HepG2 (cell line): ENCODE measurements around the gene SAMD10. TPM values are rescaled to one million over a fixed set of nuclear protein-coding genes. Genes with fewer than 3 reads are reported as not detected.
A peak's percentile ranks its signal among the peaks of the same experiment; 100 is the strongest.

Experiments used
- ATAC-seq: fragments of 200-7000 bp; cut with Tn5 transposase; 3 replicates; pipeline ENCODE4 v1.9.1; 2020; ENCODE audit warnings: mild to moderate bottlenecking, moderate library complexity
- BruUV-seq: library from RNA; stranded (reverse); fragments of 400-500 nt; replicated peaks from 2 replicates; lab custom pipeline; 2021; lab: Mats Ljungman, UMichigan
- CTCF ChIA-PET: fragments of 300-600 bp; formaldehyde crosslinking; extraction: SDS; loops from one replicate; lab custom pipeline; 2021; ENCODE audit warnings: low total read pairs, inconsistent platforms, low intra/inter-chr PET ratio; lab: Yijun Ruan, JAX
- POLR2A ChIA-PET: fragments of 350-600 bp; sonication (Branson Sonifier 250); formaldehyde crosslinking; loops from one replicate; lab custom pipeline; 2020; ENCODE audit warnings: antibody characterized with exemption, inconsistent platforms; lab: Yijun Ruan, JAX
- DNase-seq: peaks from one replicate; pipeline ENCODE4 v3.0.0-alpha.2; 2015; ENCODE audit warnings: low spot score
- FAIRE-seq: peaks from 3 replicates; lab custom pipeline; 2011; peaks lifted over from hg19 to GRCh38; lab: Jason Lieb, UNC
- H2AFZ ChIP-seq: one replicate; pipeline ENCODE4 v1.6.1; 2011; ENCODE audit warnings: low read length, inconsistent platforms
- H3K27ac ChIP-seq: fragments of 300-600 bp; 3 replicates; pipeline ENCODE4 v1.8.0; 2011; ENCODE audit warnings: mixed run types, mild to moderate bottlenecking, mixed read lengths, low read length, inconsistent platforms; ENCODE audit not compliant: insufficient read depth; ENCODE audit errors: extremely low read length
- H3K27me3 ChIP-seq, 2 experiments: fragments of 200-600 bp in 1 of 2; 2 replicates in 1 of 2; 3 replicates in 1 of 2; pipeline versions ENCODE4 v1.6.0 to v1.8.0; 2011; ENCODE audit warnings: low read length in 2 of 2, mild to moderate bottlenecking in 2 of 2, moderate library complexity in 2 of 2, inconsistent platforms in 1 of 2; ENCODE audit not compliant: insufficient read depth in 2 of 2, control insufficient read depth in 1 of 2
- H3K36me3 ChIP-seq, 2 experiments: fragments of 200-600 bp in 1 of 2; replicated peaks in 1 of 2; 2 replicates in 1 of 2; 3 replicates in 1 of 2; pipeline versions ENCODE4 v1.5.1 to v1.8.0; 2011; ENCODE audit warnings: low read length in 2 of 2, inconsistent platforms in 1 of 2; ENCODE audit not compliant: insufficient read depth in 2 of 2, control insufficient read depth in 1 of 2
- H3K4me1 ChIP-seq: 2 replicates; pipeline ENCODE4 v1.5.1; 2012; ENCODE audit warnings: low read length, inconsistent platforms; ENCODE audit not compliant: insufficient read depth
- H3K4me2 ChIP-seq: 2 replicates; pipeline ENCODE4 v1.6.0; 2011; ENCODE audit warnings: low read depth, low read length, inconsistent platforms
- H3K4me3 ChIP-seq, 3 experiments: fragments of 200-600 bp in 1 of 3; sonication (generic), shearing (Covaris generic) in 1 of 3; replicated peaks in 1 of 3; 2 replicates each; pipeline ENCODE4 v1.5.1; 2011 to 2016; ENCODE audit warnings: low read length in 3 of 3, inconsistent platforms in 2 of 3, low read depth in 2 of 3, mild to moderate bottlenecking in 2 of 3, control low read depth in 1 of 3, mixed read lengths in 1 of 3; ENCODE audit not compliant: insufficient read depth in 1 of 3
- H3K79me2 ChIP-seq: one replicate; pipeline ENCODE4 v1.6.1; 2011; ENCODE audit warnings: low read length, inconsistent platforms; ENCODE audit not compliant: insufficient read depth
- H3K9ac ChIP-seq: 2 replicates; pipeline ENCODE4 v1.6.0; 2011; ENCODE audit warnings: mild to moderate bottlenecking, low read depth, low read length, inconsistent platforms; ENCODE audit not compliant: insufficient read depth
- H3K9me3 ChIP-seq: 2 replicates; pipeline ENCODE4 v1.5.1; 2012; ENCODE audit warnings: mild to moderate bottlenecking, low read length
- H4K20me1 ChIP-seq: 2 replicates; pipeline ENCODE4 v1.6.0; 2011; ENCODE audit warnings: inconsistent platforms, mild to moderate bottlenecking, low read length, moderate library complexity; ENCODE audit not compliant: insufficient read depth
- ZNF274 ChIP-seq: sonication (generic); formaldehyde crosslinking; IDR thresholded peaks from 2 replicates; pipeline ENCODE4 v1.5.1; 2020; ENCODE audit warnings: mild to moderate bottlenecking, missing genetic modification reagents
- ZNF317 ChIP-seq: sonication (generic); formaldehyde crosslinking; IDR thresholded peaks from 2 replicates; pipeline ENCODE4 v1.5.0; 2020; ENCODE audit warnings: mild to moderate bottlenecking, missing genetic modification reagents
- WGBS: methylation state at CpG from one replicate; pipeline ENCODE4 v1.1.6; 2017; ENCODE audit warnings: low lambda C conversion rate; 5-methylcytosine and 5-hydroxymethylcytosine counted together
- in situ Hi-C: cut with HindIII; loops from 2 replicates; pipeline ENCODE4 v1.10.0; 2017; ENCODE audit warnings: low pct_unique_long_range_greater_than_20kb; ENCODE audit not compliant: extremely low pct_ligation_motif_present
- intact Hi-C: fragments of 100-400 bp; cut with micrococcal nuclease; formaldehyde crosslinking; loops from one replicate; pipeline ENCODE4 v1.10.0; 2022; ENCODE audit not compliant: unreplicated experiment
- polyA plus RNA-seq, 8 experiments: library from polyadenylated mRNA; depleted of rRNA in 3 of 8; stranded (reverse) in 7 of 8; unstranded in 1 of 8; fragments of >200 nt; fragmentation: Illumina TruSeq in 4 of 8; extraction: Trizol in 4 of 8; gene quantifications; 2 replicates each; pipeline versions ENCODE4 v1.2.1 to v1.2.3, GENCODE V29; 2011 to 2016; ENCODE audit warnings: low read depth in 4 of 8, missing spikeins in 1 of 8, mixed read lengths in 1 of 8; ENCODE audit not compliant: insufficient read depth in 1 of 8
- total RNA-seq, 5 experiments: library from RNA; depleted of rRNA; stranded (reverse); fragments of >200 nt; fragmentation: Illumina TruSeq; extraction: Trizol; gene quantifications; 2 replicates each; pipeline ENCODE4 v1.2.3, GENCODE V29; 2016; ENCODE audit warnings: low read depth in 1 of 5
- TF ChIP-seq, protein P1 (sequence below): sonication (generic); formaldehyde crosslinking; IDR thresholded peaks from 2 replicates; pipeline ENCODE4 v1.4.0; 2020; ENCODE audit warnings: mild to moderate bottlenecking, missing genetic modification reagents

SAMD10 gene
- total and polyA plus RNA-seq, 2 of the 13 experiments (the other 11 are each of a cell fraction or from before 2014, with no cell fraction given): 6.1 to 11.0 TPM

DNA sequence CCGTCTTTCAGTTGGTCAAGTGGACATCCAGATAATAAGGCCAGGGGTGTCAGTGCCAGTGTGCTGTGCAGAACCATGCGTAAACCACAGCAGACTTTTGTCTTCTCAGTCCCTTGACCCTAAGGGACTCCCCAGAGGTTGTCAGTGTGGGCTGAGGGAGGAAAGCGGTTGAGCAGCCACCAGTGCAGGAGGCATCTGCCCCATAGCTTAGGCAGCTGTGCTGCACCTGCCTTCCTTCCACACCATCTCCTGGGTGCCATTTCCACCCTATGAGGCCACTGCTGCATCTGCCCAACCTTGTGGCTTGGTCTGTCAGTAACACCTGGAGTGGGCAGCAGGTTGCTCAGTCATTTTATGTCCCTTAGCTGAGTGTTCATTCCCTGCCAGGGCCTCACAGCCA is 27.5 kb upstream of the SAMD10 start:
- 100% methylated on average over 3 of the region's 3 CpGs for WGBS
- H3K4me1 ChIP-seq: no peaks in the 10 kb centered on the region
- no TSS peak for BruUV-seq
- no peak overlapping the region for H3K4me3 ChIP-seq
- DNase-seq (no peak), FAIRE-seq (no peak), ATAC-seq (peak; percentile 21; the same call in 1 of the 3 replicates)
- CTCF ChIA-PET: no interaction called here
- no peaks in the 10 kb centered on the region for H3K27me3 ChIP-seq
- POLR2A ChIA-PET: interaction anchor here (0.7 to 2.0 kb wide), 4 partner anchors 10 to 47 kb away, joined by 3 to 12 read pairs (median 5); partner anchors contain the start of gene PRPF6
- H3K36me3 ChIP-seq: peaks cover 53 to 83% of the 10 kb centered on the region in 2 experiments
- TF ChIP-seq, protein P1, sequence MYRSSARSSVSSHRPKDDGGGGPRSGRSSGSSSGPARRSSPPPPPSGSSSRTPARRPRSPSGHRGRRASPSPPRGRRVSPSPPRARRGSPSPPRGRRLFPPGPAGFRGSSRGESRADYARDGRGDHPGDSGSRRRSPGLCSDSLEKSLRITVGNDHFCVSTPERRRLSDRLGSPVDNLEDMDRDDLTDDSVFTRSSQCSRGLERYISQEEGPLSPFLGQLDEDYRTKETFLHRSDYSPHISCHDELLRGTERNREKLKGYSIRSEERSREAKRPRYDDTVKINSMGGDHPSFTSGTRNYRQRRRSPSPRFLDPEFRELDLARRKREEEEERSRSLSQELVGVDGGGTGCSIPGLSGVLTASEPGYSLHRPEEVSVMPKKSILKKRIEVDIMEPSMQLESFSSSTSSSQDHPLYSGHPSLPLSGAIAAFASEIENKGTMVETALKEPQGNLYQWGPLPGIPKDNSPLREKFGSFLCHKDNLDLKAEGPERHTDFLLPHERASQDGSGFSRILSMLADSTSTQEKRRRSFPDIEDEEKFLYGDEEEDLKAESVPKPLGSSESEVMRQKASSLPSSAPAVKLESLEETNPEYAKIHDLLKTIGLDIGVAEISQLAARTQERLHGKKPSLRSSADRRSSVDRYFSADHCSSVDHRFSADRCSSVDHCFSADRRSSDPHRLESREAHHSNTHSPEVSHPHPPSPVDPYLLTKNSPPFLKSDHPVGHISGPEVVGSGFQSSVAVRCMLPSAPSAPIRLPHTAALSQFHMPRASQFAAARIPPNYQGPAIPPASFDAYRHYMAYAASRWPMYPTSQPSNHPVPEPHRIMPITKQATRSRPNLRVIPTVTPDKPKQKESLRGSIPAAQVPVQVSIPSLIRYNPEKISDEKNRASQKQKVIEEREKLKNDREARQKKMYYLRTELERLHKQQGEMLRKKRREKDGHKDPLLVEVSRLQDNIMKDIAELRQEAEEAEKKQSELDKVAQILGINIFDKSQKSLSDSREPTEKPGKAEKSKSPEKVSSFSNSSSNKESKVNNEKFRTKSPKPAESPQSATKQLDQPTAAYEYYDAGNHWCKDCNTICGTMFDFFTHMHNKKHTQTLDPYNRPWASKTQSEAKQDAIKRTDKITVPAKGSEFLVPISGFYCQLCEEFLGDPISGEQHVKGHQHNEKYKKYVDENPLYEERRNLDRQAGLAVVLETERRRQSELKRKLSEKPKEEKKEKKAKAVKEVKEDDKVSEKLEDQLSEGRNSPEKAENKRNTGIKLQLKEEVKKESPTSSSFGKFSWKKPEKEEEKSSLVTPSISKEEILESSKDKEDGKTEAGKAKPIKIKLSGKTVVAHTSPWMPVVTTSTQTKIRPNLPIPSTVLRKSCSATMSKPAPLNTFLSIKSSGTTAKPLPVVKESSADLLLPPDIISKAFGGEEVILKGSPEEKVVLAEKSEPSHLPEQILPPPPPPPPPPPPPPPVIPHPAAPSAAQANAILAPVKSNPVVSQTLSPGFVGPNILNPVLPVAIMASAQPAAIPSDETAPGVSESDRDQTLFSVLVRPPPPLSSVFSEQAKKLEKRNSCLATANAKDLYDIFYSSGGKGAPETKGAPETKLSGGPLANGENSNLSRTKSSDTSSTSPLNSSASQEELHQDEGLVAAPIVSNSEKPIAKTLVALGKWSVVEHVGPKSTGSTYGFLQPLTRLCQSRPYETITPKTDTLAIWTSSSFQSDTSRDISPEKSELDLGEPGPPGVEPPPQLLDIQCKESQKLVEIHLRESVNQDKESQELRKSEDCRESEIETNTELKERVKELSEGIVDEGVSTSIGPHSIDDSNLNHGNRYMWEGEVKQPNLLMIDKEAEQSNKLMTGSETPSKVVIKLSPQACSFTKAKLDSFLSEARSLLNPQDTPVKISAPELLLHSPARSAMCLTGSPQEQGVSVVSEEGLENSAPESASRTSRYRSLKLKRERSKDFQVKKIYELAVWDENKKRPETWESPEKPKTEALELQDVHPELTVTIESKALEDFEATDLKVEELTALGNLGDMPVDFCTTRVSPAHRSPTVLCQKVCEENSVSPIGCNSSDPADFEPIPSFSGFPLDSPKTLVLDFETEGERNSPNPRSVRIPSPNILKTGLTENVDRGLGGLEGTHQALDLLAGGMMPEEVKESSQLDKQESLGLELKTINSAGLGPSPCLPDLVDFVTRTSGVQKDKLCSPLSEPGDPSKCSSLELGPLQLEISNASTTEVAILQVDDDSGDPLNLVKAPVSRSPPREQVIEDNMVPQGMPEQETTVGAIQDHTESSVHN (CRISPR knock-in tag): 0 out of 2 replicates have a peak, but pooled peaks have one; percentile 44
- TF ChIP-seq ZNF274 (CRISPR knock-in tag) (0 out of 2 replicates have a peak, but pooled peaks have one; percentile 22), ZNF317 (CRISPR knock-in tag) (no peak)
- H3K4me2 ChIP-seq: no peak overlapping the region
- H3K79me2 ChIP-seq: peaks cover 9% of the 10 kb centered on the region
- in situ Hi-C loops: no loop called here
- intact Hi-C loops: no loop called here
- no peaks in the 10 kb centered on the region for H4K20me1 ChIP-seq
- no peak overlapping the region for H3K9ac ChIP-seq
- H3K27ac ChIP-seq: no peak overlapping the region
- H2AFZ ChIP-seq: no peak overlapping the region
- H3K9me3 ChIP-seq: no peaks in the 10 kb centered on the region
